OCI-LY3 (cell line): Measurements from ENCODE around the gene BCAT1.

ENCODE experiments used
- CTCF ChIP-seq: fragments of 200-600, 300-600 bp; sonication (generic); IDR thresholded peaks from 2 replicates; pipeline ENCODE4 v1.5.1; 2014; ENCODE audit warnings: antibody characterized with exemption, low read length, low read depth
- EZH2phosphoT487 ChIP-seq: fragments of 200-600 bp; shearing (Covaris generic); IDR thresholded peaks from 2 replicates; pipeline ENCODE4 v1.6.1; 2018; ENCODE audit warnings: antibody characterized with exemption, mixed run types, low read depth

GRCh38 chr12:24770334-24770733 is 178.6 kb downstream of the BCAT1 start:
- TF ChIP-seq EZH2phosphoT487, result no peak
- TF ChIP-seq CTCF, result no peak
